Stimulated activated CD8-positive, alpha-beta memory T cell treated with anti-CD3 and anti-CD28 coated beads, Interleukin-2, amount 100 ng/mL, for 1 hour (primary cell): ENCODE measurements around the gene HOXC11.

ENCODE experiments used
- DNase-seq, 2 donors: peaks; one replicate each; pipeline ENCODE4 v3.0.0-alpha.2; 2020; ENCODE audit warnings: low read depth in 2 of 2

HOXC11 gene

GRCh38 chr12:53972722-53973235, at the start of gene HOXC11:
Gene HOXC11, plus strand, starts transcription at chr12:53973126. Its CDS starts 116 bp downstream, at chr12:53973242.
- DNase-seq, result no peak

- DNase-seq, result no peak
Measured at GRCh38 chr12:53924521-53925405, 48.2 kb upstream of the HOXC11 start.

DNA sequence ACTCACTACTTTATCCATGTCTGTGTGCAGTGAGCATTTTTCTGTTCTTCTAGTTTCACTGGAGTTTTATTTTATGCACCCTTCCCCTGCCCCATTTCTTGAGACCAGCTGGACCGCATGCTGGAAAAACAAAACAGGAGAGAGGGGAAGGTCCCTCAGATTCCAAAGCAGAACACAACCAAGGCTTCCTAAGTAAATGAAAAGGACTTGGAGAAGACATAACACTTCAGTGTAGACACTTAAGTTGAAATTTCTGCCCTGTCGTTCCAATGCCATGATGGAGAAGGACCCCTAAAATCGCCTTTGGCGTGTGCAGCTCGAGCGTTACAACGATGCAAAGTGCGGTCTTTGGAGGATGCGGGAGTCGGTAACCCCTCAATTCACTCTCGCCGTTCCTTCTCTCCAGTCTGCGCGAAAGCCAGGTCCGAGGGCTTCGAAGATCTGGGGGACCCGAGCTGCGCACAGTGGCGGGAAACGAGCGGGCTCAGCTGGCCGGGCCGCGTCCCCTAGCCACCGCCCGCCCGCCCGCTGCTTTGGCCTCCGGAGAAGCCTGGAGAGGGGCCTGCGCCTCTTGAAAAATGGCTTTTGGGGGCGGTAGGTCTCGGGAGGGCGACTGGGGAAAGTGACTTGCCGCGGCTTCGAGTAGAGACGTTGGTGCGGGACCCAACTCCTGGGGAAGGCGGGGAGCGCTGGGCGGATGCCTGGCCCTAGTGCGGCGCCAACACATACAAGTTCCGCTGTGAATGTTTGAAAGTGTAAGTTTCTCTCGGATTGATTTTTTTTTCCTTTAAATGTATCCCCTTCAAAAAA, 45.5 kb upstream of the HOXC11 start:
- no peak for DNase-seq

- DNase-seq, result no peak
Measured at GRCh38 chr12:53928054-53928835, 44.7 kb upstream of the HOXC11 start.

DNA sequence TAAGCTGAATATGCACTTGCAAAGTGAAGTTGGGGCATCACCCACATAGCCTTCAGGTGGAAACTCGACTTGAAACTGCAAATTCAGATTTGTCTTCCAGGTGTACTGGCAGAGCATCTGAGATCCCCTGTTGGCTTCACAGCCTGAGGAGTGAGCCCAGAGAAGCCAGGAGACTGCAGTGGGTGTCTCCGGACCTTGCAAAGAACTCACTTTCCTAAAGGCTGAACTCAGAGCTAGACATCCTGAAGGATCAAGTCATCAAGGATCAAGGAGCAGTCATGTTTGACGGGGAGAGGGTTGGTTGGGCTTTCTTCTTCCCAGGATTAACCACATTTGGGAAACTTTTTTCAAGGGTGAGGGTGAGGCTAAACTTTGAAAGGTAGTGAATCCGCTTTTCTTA, 43.4 kb upstream of the HOXC11 start:
- no peak for DNase-seq

- no peak for DNase-seq
Measured at GRCh38 chr12:53930591-53931255, 42.2 kb upstream of the HOXC11 start.

DNA sequence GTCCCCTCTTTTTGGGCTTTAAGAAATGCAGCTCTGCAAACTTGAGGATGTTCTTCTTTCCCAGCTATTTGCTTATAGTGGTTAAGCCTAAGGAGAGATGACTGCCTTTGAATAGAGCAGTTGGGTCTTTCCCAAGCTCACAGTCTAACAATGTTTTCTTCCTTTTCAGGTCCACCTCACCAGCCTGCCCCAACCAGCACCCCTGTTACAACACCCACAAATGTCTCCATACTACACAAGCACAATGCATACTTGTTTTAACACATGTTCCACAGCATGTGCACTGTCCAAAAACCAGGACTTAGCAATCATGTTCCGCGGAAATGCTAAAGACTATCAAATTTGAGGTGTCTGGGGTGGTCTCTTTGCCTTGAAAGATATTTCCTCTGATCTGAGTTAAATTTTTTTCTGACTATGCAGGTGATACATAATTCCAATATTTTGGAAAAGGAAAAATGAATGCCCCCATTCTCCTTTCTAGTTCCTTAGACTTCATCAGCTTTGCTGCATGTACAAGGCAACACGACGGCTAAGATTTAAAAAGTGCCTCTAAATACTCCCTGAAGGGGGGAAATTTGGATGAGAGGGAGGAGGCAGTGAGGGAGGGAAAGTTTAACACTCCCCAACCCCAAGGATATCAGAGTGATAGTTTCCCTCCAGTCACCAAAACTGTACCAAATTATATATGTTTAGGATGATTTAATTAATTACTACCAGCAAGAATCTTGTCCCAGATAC, 40.9 kb upstream of the HOXC11 start:
- no peak for DNase-seq

DNA sequence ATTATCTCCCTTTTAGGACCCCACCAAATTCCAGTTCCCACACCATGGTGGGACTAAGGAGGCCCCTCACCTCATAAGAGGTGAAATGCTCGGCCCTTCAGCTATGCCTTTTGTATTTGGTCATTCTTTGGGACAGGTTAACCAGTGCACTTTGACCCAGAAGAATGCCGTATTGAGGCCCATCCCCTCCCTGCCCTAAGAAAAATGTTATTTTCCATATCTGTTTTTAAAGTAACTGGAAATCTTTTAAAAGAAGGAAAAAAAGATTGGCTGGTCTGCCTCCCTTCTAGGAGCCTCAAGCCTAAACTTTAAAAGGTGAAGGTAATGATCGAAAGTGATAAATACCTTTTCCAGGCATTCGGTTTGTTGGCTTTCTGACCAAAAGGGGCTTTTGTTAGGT, 40.0 kb upstream of the HOXC11 start:
- DNase-seq, result no peak

DNA sequence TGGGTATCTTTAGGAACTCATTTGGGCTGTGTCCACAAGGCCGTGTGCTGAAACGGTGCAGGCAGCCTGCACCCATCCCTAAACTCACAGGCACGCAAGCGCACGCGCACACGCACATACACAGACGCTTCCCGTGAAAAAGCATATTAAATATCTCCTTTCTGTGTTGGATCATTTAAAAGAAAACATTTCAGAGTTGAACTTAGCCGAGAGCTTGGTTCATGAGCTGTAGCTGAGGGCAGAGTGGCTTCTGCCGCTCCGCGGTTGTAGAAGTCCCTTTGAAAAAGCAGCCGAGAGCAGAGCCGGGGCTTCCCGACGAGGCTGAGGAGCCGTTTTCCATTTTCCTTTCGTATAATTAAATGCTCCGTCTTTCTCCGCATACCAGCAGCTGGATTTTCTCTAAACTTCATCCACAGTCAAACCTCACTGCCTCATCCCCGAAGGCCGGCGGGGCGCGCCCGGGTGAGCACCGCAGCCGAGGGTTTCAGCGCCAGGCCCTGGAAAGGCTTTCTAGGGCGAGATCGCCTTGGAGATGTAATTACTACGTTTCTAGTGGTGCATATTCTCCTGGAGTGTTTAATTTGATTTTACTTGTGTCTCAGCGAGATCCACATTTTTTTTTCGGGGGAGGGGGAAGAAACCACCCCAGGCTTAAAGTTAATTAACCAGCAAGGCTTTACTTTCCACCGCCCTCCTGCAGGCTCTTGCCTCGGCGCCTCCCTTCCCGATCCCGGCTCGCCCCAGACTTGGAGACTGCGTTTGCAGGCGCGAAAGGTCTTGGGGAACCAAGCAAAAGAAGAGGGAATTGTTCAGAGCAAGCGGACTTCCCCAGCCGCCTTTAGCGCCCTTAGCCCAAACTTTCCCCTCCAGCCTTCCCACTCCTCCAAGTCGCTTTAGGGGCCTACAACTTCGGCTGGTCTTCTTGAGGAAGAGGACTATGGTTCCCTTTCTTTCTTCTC, 37.3 kb upstream of the HOXC11 start:
- DNase-seq, result no peak

DNA sequence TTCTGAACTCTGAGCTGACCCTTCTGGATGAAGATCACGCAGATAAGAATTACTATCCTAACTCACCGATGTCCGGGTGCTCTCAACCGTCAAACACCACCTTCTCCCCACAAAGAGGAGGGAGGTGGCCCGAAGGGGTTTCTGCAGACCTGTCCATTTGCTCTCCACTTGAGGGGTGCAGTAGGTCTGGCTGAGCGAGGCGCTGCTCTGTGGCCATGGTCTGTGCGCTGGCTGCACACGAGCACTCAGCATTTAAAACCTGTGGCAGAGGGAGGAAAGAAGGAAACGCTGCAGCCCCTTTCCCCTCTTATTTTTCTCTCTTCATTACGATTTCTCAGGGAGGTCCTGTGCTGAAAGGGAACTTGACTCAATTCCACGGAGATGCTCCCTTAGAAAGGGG, 35.8 kb upstream of the HOXC11 start:
- no peak for DNase-seq

DNA sequence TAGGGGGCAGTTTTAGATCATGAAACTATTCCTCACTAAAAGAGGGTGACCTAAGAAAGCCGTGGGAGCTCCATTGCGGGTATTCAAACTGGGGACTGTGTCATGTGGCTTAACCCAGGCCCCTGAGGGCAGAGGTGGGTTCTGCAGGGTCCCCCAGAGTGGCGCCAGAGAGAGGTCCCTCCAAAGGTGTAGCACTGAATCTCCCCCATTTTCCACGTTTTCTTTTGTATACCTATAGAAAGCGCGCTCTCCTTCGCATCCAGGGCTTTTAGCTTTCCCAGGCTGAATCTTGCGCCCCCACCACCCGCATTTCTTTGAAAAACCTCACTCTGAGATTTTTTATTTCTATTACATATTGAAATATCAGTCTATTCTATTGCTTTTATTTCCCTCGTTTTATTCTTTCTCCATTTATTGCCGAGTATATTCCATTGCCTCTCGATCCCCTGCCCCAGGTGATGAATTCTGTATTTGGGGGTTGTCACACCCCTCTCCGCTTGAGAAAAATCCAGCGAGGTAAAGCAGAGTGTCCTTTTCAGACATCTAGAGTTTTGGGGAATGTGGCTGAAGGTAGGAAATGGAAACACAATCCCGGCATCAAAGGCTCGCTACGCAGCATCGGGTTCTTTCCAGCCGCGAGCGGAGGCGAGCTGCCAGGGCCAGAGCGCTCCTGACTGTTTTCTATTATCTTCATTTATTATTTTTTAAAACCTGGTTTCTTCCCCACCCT, 35.2 kb upstream of the HOXC11 start:
- no peak for DNase-seq

GRCh38 chr12:53938326-53939140, 34.4 kb upstream of the HOXC11 start, which contains the start of gene HOXC13:
Gene HOXC13, plus strand, starts transcription at chr12:53938831. Its CDS starts 76 bp downstream, at chr12:53938907.
- DNase-seq, result no peak

DNA sequence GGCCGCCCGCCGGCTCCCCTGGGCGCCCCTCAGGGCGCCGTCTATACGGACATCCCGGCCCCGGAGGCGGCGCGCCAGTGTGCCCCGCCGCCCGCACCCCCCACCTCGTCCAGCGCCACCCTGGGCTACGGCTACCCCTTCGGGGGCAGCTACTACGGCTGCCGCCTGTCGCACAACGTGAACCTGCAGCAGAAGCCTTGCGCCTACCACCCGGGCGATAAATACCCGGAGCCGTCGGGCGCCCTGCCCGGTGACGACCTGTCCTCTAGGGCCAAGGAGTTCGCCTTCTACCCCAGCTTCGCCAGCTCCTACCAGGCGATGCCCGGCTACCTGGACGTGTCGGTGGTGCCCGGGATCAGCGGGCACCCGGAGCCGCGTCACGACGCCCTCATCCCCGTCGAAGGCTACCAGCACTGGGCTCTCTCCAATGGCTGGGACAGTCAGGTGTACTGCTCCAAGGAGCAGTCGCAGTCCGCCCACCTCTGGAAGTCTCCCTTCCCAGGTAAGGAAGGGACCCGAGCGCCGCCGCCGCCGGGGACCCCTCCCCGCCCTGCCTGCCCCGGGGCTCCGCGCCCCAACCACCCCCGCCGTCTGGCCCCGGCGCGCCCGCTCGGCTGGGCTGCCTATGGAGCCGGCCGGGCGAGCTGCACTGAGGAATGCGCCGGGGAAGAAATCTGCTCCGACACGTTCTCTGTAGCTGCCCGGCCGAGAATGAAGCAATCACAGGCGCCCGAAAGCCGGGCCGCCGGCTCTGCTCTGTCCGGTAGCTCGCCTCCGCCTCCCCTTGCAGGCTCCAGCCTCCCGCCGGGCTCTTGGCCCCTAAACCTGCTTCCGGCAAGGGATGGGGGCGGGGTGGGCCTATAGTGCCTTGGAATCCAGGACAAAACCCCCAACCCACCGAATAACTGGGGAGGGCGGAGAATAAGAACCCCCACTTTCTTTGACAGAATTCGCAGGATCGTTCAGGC, 33.5 kb upstream of the HOXC11 start:
- DNase-seq, result no peak

- DNase-seq, result no peak
Measured at GRCh38 chr12:53940443-53941014, 32.4 kb upstream of the HOXC11 start.

GRCh38 chr12:53941187-53941586, 31.7 kb upstream of the HOXC11 start:
- no peak for DNase-seq

GRCh38 chr12:53941750-53942149, 31.2 kb upstream of the HOXC11 start:
- DNase-seq, result no peak
